ENCODE results near the gene ONECUT1.

- TF ChIP-seq CTCF (conservative IDR thresholded peaks at IDR 0.05; ENCODE audit: low read length), result no peak
- no peak for TF ChIP-seq EZH2phosphoT487 (IDR thresholded peaks at IDR 0.05; ENCODE audit: borderline replicate concordance, low read depth, low read length)
These were observed 17.4 kb downstream of the ONECUT1 start for GRCh38 chr15:52772766-52773165.

All from OCI-LY7 (cell line).